HL-60/S4 treated with phorbol 12-myristate 13-acetate at 8.2 ng/mL for 4 days and 3 days (cell line): ENCODE data around the gene ADIPOR2.
"Not testable (repeated sequence)": the region's sequence is repeated elsewhere in the genome, so short reads cannot be mapped to it uniquely, and the experiment has no call there.

Source experiments
- in situ Hi-C: fragments of 300-500 bp; cut with MboI; formaldehyde crosslinking; loops from 2 replicates; pipeline ENCODE4 v1.15.0; 2022; ENCODE audit warnings: low sequenced_read_pairs

The ADIPOR2 gene

GRCh38 chr12:1663440-1664132 lies 27.3 kb upstream of the ADIPOR2 start:
- in situ Hi-C loops: no loop called here

GRCh38 chr12:1665366-1665765 lies 25.5 kb upstream of the ADIPOR2 start:
- in situ Hi-C loops: no loop called here

GRCh38 chr12:1666215-1666614 lies 24.7 kb upstream of the ADIPOR2 start:
- in situ Hi-C loops: no loop called here

GRCh38 chr12:1666685-1667162 lies 24.1 kb upstream of the ADIPOR2 start:
- in situ Hi-C loops: no loop called here

- in situ Hi-C loops: no loop called here
Observed at GRCh38 chr12:1668833-1669543, 21.9 kb upstream of the ADIPOR2 start.

GRCh38 chr12:1670358-1671268 lies 20.3 kb upstream of the ADIPOR2 start:
- in situ Hi-C loops: no loop called here

GRCh38 chr12:1676043-1676442 lies 14.8 kb upstream of the ADIPOR2 start:
- in situ Hi-C loops: no loop called here

- in situ Hi-C loops: no loop called here
Observed at GRCh38 chr12:1680804-1681492, 9.9 kb upstream of the ADIPOR2 start.

- in situ Hi-C loops: no loop called here
Observed at GRCh38 chr12:1681493-1681807, 9.4 kb upstream of the ADIPOR2 start.

GRCh38 chr12:1688086-1688710 lies 2.7 kb upstream of the ADIPOR2 start:
- in situ Hi-C loops: no loop called here

GRCh38 chr12:1691123-1692007 lies 495 bp downstream of the ADIPOR2 start:
- in situ Hi-C loops: no loop called here

- in situ Hi-C loops: no loop called here
Observed at GRCh38 chr12:1692226-1692625, 1.4 kb downstream of the ADIPOR2 start.

GRCh38 chr12:1692895-1693610 lies 2.2 kb downstream of the ADIPOR2 start:
- in situ Hi-C loops: no loop called here

GRCh38 chr12:1695097-1695496 lies 4.2 kb downstream of the ADIPOR2 start:
- in situ Hi-C loops: not testable (repeated sequence)

- in situ Hi-C loops: no loop called here
Observed at GRCh38 chr12:1695886-1696670, 5.2 kb downstream of the ADIPOR2 start.

GRCh38 chr12:1696800-1697199 lies 5.9 kb downstream of the ADIPOR2 start:
- in situ Hi-C loops: no loop called here

GRCh38 chr12:1697271-1697670 lies 6.4 kb downstream of the ADIPOR2 start:
- in situ Hi-C loops: no loop called here

- in situ Hi-C loops: no loop called here
Observed at GRCh38 chr12:1698720-1699119, 7.8 kb downstream of the ADIPOR2 start.
